ENCODE measurements around the gene MTHFR. TPM values are rescaled to one million over a fixed set of nuclear protein-coding genes. Genes with fewer than 3 reads are reported as not detected.

MTHFR gene
- total RNA-seq, 2 donors from 2014 or later = 38.5 to 53.9 TPM

DNA sequence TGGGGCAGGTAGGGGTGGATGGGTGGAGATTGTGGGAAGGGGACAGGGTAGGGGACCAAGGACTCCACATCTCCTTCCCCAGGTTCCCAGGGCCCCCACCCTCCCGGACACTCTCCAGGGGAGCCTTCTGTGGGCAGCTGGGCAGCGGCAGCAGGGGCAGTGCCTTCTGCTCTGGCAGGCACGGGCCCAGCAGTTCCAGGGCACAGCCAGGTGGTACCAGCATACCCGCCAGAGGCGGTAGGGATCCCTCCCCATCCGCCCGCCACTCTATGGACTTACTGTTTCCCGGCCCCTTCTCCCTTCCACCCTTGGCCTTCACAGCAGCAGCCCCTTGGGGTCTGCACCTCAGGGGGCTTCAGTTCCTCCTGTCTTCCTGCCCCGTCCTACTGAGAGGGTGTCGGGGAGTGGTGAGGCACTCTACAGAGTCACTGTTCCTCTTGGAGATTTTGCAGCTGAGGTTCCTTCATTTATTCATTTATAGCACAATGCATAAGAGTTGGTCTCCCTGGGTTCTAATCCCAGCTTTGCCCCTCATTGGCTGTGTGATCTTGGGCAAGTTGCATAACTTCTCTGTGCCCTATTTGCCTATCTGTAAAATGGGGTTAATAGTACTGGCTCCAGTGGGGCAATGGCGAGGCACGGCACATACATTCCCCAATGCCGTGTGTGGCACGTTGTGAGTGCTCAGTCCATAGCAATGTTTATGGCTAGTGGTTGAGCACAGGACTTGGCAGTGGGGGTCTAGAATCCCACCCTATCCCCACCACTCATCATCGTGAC, 26.7 kb downstream of the MTHFR start:
- DNase-seq (ENCODE audit: low spot score) = no peak
- Histone ChIP-seq H3K36me3 (no peaks in the 10 kb centered on the region), H3K4me1 (no peaks in the 10 kb centered on the region), H3K27ac (no peak overlapping the region), H3K9me3 (no peaks in the 10 kb centered on the region), H3K27me3 (no peaks in the 10 kb centered on the region), H3K4me3 (no peak overlapping the region)
- TF ChIP-seq CTCF (IDR thresholded peaks at IDR 0.05) = no peak

DNA sequence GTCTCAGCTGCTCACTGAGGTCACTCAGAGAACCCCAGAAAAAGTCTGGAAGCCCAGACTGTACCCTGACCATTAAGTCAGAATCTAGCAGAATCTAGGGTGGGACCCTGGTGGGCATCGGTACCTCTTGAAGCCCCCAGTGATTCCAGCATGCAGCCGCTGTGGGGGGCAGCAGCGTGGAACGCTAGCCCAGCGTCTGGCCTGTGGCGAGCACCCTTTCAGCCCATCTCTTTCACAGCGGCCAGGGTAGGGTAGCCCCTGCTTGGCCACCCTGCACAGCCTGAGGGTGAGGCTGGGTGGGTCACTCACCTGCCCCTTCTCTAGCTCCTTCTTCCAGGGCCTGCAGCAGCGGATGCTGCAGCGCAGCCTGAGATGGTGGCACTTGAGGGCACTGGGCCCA, 27.4 kb downstream of the MTHFR start:
- Histone ChIP-seq H3K9me3 (no peaks in the 10 kb centered on the region), H3K36me3 (no peaks in the 10 kb centered on the region), H3K4me1 (no peaks in the 10 kb centered on the region), H3K4me3 (no peak overlapping the region), H3K27ac (no peak overlapping the region), H3K27me3 (no peaks in the 10 kb centered on the region)
- no peak for DNase-seq (ENCODE audit: low spot score)
- no peak for TF ChIP-seq CTCF (IDR thresholded peaks at IDR 0.05)

- H3K36me3 ChIP-seq = no peaks in the 10 kb centered on the region
- H3K4me3 ChIP-seq = no peak overlapping the region
- no peak overlapping the region for H3K27ac ChIP-seq
- H3K4me1 ChIP-seq = no peaks in the 10 kb centered on the region
- DNase-seq (ENCODE audit: low spot score) = no peak
- no peak for TF ChIP-seq CTCF (IDR thresholded peaks at IDR 0.05)
- no peaks in the 10 kb centered on the region for H3K9me3 ChIP-seq
- H3K27me3 ChIP-seq = no peaks in the 10 kb centered on the region
Observed at GRCh38 chr1:11777658-11778322, 28.0 kb downstream of the MTHFR start.

GRCh38 chr1:11774753-11775152, 31.0 kb downstream of the MTHFR start:
- no peak for TF ChIP-seq CTCF (IDR thresholded peaks at IDR 0.05)
- no peak overlapping the region for H3K27ac ChIP-seq
- H3K36me3 ChIP-seq = no peaks in the 10 kb centered on the region
- H3K4me1 ChIP-seq = no peaks in the 10 kb centered on the region
- no peak for DNase-seq (ENCODE audit: low spot score)
- H3K9me3 ChIP-seq = no peaks in the 10 kb centered on the region
- H3K27me3 ChIP-seq = no peaks in the 10 kb centered on the region
- no peak overlapping the region for H3K4me3 ChIP-seq

DNA sequence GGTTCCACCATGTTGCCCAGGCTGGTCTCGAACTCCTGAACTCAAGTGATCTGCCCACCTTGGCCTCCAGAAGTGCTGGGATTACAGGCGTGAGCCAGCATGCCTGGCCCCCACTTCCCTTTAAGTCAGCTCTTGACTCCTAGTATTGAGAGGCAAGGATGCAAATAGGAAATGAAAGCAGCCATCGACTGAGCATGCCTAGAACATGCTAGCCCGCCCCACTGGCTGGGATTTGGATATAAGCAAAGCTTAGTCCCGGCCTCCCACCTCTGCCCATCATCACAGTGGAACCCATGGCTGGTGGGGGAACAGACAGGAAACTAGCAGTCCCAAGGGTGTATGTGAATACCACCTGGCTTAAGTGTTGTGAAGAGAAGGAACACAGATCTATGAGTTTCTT, 33.3 kb downstream of the MTHFR start:
- no peak for TF ChIP-seq CTCF (IDR thresholded peaks at IDR 0.05)

More for the DNA sequence above, 33.3 kb downstream of the MTHFR start:
- no peak overlapping the region for H3K4me3 ChIP-seq
- H3K9me3 ChIP-seq = no peaks in the 10 kb centered on the region
- H3K36me3 ChIP-seq = no peaks in the 10 kb centered on the region
- no peaks in the 10 kb centered on the region for H3K27me3 ChIP-seq
- DNase-seq (ENCODE audit: low spot score) = no peak
- no peaks in the 10 kb centered on the region for H3K4me1 ChIP-seq
- no peak overlapping the region for H3K27ac ChIP-seq
